GM10266 (cell line): ENCODE measurements around the gene HNRNPUL1.
A peak's percentile ranks its signal among the peaks of the same experiment; 100 is the strongest.
"Not testable (repeated sequence)": the region's sequence is repeated elsewhere in the genome, so short reads cannot be mapped to it uniquely, and the experiment has no call there.

Experiments
- DNase-seq: peaks from one replicate; pipeline ENCODE4 v3.0.0; 2012; ENCODE audit errors: extremely low spot score
- CTCF ChIP-seq: IDR thresholded peaks from 2 replicates; pipeline ENCODE4 v1.5.1; 2012; ENCODE audit warnings: mild to moderate bottlenecking, low read depth; ENCODE audit not compliant: control insufficient read depth, insufficient read depth; ENCODE audit errors: missing control alignments

Gene HNRNPUL1

GRCh38 chr19:41288673-41289530 is 24.7 kb downstream of the HNRNPUL1 start:
- no peak for DNase-seq
- no peak for TF ChIP-seq CTCF

GRCh38 chr19:41289814-41290213 is 25.6 kb downstream of the HNRNPUL1 start:
- DNase-seq: not testable (repeated sequence)

GRCh38 chr19:41294393-41294792 is 30.2 kb downstream of the HNRNPUL1 start:
- DNase-seq: no peak
- no peak for TF ChIP-seq CTCF

- no peak for DNase-seq
- no peak for TF ChIP-seq CTCF
Observed at GRCh38 chr19:41295499-41295898, 31.3 kb downstream of the HNRNPUL1 start.

- no peak for TF ChIP-seq CTCF
- peak; percentile 34 for DNase-seq
Observed at GRCh38 chr19:41296433-41296871, 32.3 kb downstream of the HNRNPUL1 start.

- DNase-seq: peak; percentile 88
- TF ChIP-seq CTCF: peak; percentile 32
Observed at GRCh38 chr19:41297628-41298347, 33.6 kb downstream of the HNRNPUL1 start.

GRCh38 chr19:41298348-41298964 is 34.3 kb downstream of the HNRNPUL1 start:
- no peak for TF ChIP-seq CTCF

More at GRCh38 chr19:41298348-41298964, 34.3 kb downstream of the HNRNPUL1 start:
- DNase-seq: peak; percentile 47
